Esophagus squamous epithelium (tissue), 5 donors: ENCODE data around the gene TPM4. TPM values are rescaled to one million over a fixed set of nuclear protein-coding genes. Genes with fewer than 3 reads are reported as not detected.
A peak's percentile ranks its signal among the peaks of the same experiment; 100 is the strongest.

Experiments used
- DNase-seq: peaks from one replicate; lab custom pipeline; 2025; lab: John Stamatoyannopoulos, UW
- H3K27ac ChIP-seq, 4 donors: fragments of 200-600 bp; sonication (generic); one replicate each; pipeline ENCODE4 v1.5.1; 2016 to 2019; ENCODE audit warnings: mild to moderate bottlenecking in 1 of 4
- H3K27me3 ChIP-seq, 4 donors: fragments of 200-600 bp; sonication (generic); 1 replicate in 3 of 4; 2 replicates in 1 of 4; pipeline versions ENCODE4 v1.5.1 to v1.6.0; 2017 to 2021; ENCODE audit warnings: antibody characterized with exemption in 1 of 4
- H3K36me3 ChIP-seq, 3 donors: fragments of 200-600 bp; sonication (generic); one replicate each; pipeline ENCODE4 v1.5.1; 2016 to 2019
- H3K4me1 ChIP-seq, 3 donors: fragments of 200-600 bp; sonication (generic); one replicate each; pipeline ENCODE4 v1.5.1; 2017 to 2019
- H3K4me3 ChIP-seq, 4 donors: fragments of 200-600 bp; sonication (generic); 1 replicate in 3 of 4; 2 replicates in 1 of 4; pipeline ENCODE4 v1.5.1; 2016 to 2019; ENCODE audit warnings: mild to moderate bottlenecking in 2 of 4, moderate library complexity in 1 of 4
- H3K9me3 ChIP-seq, 3 donors: fragments of 200-600 bp; sonication (generic); one replicate each; pipeline ENCODE4 v1.5.1; 2016 to 2019
- POLR2A ChIP-seq, 4 donors: fragments of 450-650 bp; IDR thresholded peaks; one replicate each; pipeline ENCODE4 v1.6.1; 2017; ENCODE audit warnings: antibody characterized with exemption in 4 of 4, mild to moderate bottlenecking in 4 of 4, moderate library complexity in 3 of 4
- WGBS, 2 donors: methylation state at CpG; one replicate each; pipeline ENCODE4 v1.1.5; 2018; 5-methylcytosine and 5-hydroxymethylcytosine counted together
- intact Hi-C: fragments of 100-400 bp; cut with DNase I; formaldehyde crosslinking; loops from one replicate; pipeline ENCODE4 v1.15.0; 2022
- total RNA-seq, 4 donors: library from RNA; depleted of rRNA; stranded (reverse); fragments of >200 nt; gene quantifications; one replicate each; pipeline ENCODE4 v1.1.0, GENCODE V29; 2016
- TF ChIP-seq, protein P1 (sequence below), 6 experiments: fragments of 450-650 bp in 4 of 6; fragments of 200-600 bp in 2 of 6; sonication (generic) in 2 of 6; IDR thresholded peaks; one replicate each; pipeline ENCODE4 v1.5.1; 2016 to 2019; ENCODE audit warnings: antibody characterized with exemption in 6 of 6, mild to moderate bottlenecking in 4 of 6, moderate library complexity in 4 of 6
- donor health status: DM: yes; HTN: yes; CAD: no.

TPM4 gene
- total RNA-seq, 4 donors from 2014 or later: 307 to 577 (median 369) TPM

DNA sequence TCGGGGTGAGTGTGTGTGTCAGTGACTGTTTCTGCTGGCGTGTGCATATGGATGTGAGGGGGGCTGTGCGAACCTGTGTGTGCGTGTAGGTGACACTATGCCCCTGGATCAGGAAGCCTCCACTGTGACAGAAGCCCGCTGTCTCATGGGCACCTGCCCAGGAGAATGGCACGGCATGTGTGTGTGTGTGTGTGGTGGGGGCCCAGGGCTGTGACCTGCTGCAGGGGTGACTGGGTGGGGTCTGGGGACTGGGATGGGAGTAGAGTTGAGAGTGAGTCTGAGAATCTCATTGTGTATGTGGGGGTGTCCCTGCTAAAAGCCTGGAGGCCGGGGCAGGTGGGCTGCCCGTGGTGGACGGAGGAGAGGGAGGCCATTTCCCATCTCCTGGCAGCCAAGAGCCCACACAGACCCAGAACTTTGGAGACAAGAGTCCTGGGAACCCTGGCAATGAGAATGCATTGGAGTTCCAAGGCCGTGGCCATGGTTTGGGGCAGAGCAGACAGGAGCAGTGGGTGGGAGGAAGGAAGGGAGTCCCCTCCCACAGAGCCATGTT lies 6.4 kb upstream of the TPM4 start:
- WGBS, 2 donors: 47 to 56% methylated on average over 8 to 9 of the region's 10 CpGs
- intact Hi-C loops: loop anchor here (10.0 kb wide), 1 partner anchor 45 kb away; the partner anchor contains the start of gene RAB8A
- no peak for DNase-seq
- peaks cover 21 to 86% (median 43%) of the 10 kb centered on the region in 3 donors for H3K4me1 ChIP-seq
- no peaks in the 10 kb centered on the region for H3K9me3 ChIP-seq
- peak overlapping the region; percentile 88 to 99 (median 98) for H3K27ac ChIP-seq
- TF ChIP-seq, protein P1, sequence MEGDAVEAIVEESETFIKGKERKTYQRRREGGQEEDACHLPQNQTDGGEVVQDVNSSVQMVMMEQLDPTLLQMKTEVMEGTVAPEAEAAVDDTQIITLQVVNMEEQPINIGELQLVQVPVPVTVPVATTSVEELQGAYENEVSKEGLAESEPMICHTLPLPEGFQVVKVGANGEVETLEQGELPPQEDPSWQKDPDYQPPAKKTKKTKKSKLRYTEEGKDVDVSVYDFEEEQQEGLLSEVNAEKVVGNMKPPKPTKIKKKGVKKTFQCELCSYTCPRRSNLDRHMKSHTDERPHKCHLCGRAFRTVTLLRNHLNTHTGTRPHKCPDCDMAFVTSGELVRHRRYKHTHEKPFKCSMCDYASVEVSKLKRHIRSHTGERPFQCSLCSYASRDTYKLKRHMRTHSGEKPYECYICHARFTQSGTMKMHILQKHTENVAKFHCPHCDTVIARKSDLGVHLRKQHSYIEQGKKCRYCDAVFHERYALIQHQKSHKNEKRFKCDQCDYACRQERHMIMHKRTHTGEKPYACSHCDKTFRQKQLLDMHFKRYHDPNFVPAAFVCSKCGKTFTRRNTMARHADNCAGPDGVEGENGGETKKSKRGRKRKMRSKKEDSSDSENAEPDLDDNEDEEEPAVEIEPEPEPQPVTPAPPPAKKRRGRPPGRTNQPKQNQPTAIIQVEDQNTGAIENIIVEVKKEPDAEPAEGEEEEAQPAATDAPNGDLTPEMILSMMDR (IDR thresholded peaks at IDR 0.05): no peak
- no peak for TF ChIP-seq POLR2A (IDR thresholded peaks at IDR 0.05)
- peaks cover 0 to 27% (median 0%) of the 10 kb centered on the region in 3 donors for H3K36me3 ChIP-seq
- H3K4me3 ChIP-seq: peak overlapping the region; percentile 72 to 95 (median 74)
- H3K27me3 ChIP-seq: no peaks in the 10 kb centered on the region

- Histone ChIP-seq H3K9me3 (no peaks in the 10 kb centered on the region), H3K27me3 (no peaks in the 10 kb centered on the region), H3K4me1 (peaks cover 19 to 91% (median 43%) of the 10 kb centered on the region in 3 donors), H3K36me3 (peaks cover 0 to 27% (median 0%) of the 10 kb centered on the region in 3 donors), H3K27ac (peak overlapping the region; percentile 88 to 99 (median 98)), H3K4me3 (peak overlapping the region; percentile 72 to 95 (median 74))
- intact Hi-C loops: no loop called here
- TF ChIP-seq, protein P1 (IDR thresholded peaks at IDR 0.05): peak in 1 of 6 experiments; percentile 12
- peak in 1 of 4 donors; percentile 65 for TF ChIP-seq POLR2A (IDR thresholded peaks at IDR 0.05)
- WGBS, 2 donors: 9 to 12% methylated on average over 9 of the region's 16 CpGs
- peak; percentile 79 for DNase-seq
Observed at GRCh38 chr19:16070366-16070990, 5.8 kb upstream of the TPM4 start.

- intact Hi-C loops: no loop called here
- H3K27me3 ChIP-seq: no peaks in the 10 kb centered on the region
- WGBS, 2 donors: 77 to 78% methylated on average over 5 to 8 of the region's 9 CpGs
- H3K27ac ChIP-seq: peak overlapping the region; percentile 88 to 99 (median 98)
- TF ChIP-seq, protein P1 (IDR thresholded peaks at IDR 0.05): no peak
- no peak for TF ChIP-seq POLR2A (IDR thresholded peaks at IDR 0.05)
- no peaks in the 10 kb centered on the region for H3K9me3 ChIP-seq
- H3K36me3 ChIP-seq: peaks cover 0 to 27% (median 0%) of the 10 kb centered on the region in 3 donors
- peaks cover 25 to 96% (median 42%) of the 10 kb centered on the region in 3 donors for H3K4me1 ChIP-seq
- DNase-seq: no peak
- peak overlapping the region in 3 of 4 donors; percentile 72 to 95 (median 75) for H3K4me3 ChIP-seq
Observed at GRCh38 chr19:16071072-16071691, 5.1 kb upstream of the TPM4 start.

GRCh38 chr19:16073481-16073880 lies 2.8 kb upstream of the TPM4 start:
- DNase-seq: no peak
- H3K27me3 ChIP-seq: no peaks in the 10 kb centered on the region
- H3K36me3 ChIP-seq: peaks cover 0 to 27% (median 3%) of the 10 kb centered on the region in 3 donors
- peaks cover 36 to 98% (median 36%) of the 10 kb centered on the region in 3 donors for H3K4me1 ChIP-seq
- no peak overlapping the region for H3K4me3 ChIP-seq
- intact Hi-C loops: no loop called here
- WGBS, 2 donors: 80 to 94% methylated on average over 2 to 3 of the region's 7 CpGs
- H3K9me3 ChIP-seq: no peaks in the 10 kb centered on the region
- H3K27ac ChIP-seq: peak overlapping the region; percentile 88 to 99 (median 98)
- TF ChIP-seq POLR2A (IDR thresholded peaks at IDR 0.05): no peak
- TF ChIP-seq, protein P1 (IDR thresholded peaks at IDR 0.05): no peak
